HG02588 (cell line): Measurements from ENCODE around the gene DOCK2.
"Not testable (repeated sequence)": the region's sequence is repeated elsewhere in the genome, so short reads cannot be mapped to it uniquely, and the experiment has no call there.

ENCODE experiments used
- ATAC-seq: cut with Tn5 transposase; IDR thresholded peaks from one replicate; pipeline ENCODE4 v1.9.1; 2021; ENCODE audit warnings: mild to moderate bottlenecking, moderate library complexity; ENCODE audit not compliant: unreplicated experiment

Gene DOCK2

GRCh38 chr5:169637085-169637548, at the start of gene DOCK2:
Gene DOCK2 (plus strand): TSS chr5:169637275. CDS start chr5:169637327, 52 bp downstream.
- peak; percentile 91 for ATAC-seq

GRCh38 chr5:169590602-169591001, 46.5 kb upstream of the DOCK2 start:
- no peak for ATAC-seq

- no peak for ATAC-seq
Observed at GRCh38 chr5:169591636-169592035, 45.4 kb upstream of the DOCK2 start.

GRCh38 chr5:169592937-169593650, 44.0 kb upstream of the DOCK2 start:
- no peak for ATAC-seq

- no peak for ATAC-seq
Observed at GRCh38 chr5:169595172-169595820, 41.8 kb upstream of the DOCK2 start.

- no peak for ATAC-seq
Observed at GRCh38 chr5:169599451-169599850, 37.6 kb upstream of the DOCK2 start.

GRCh38 chr5:169602535-169602934, 34.5 kb upstream of the DOCK2 start:
- ATAC-seq: no peak

GRCh38 chr5:169606279-169606678, 30.8 kb upstream of the DOCK2 start:
- ATAC-seq: no peak

GRCh38 chr5:169607882-169608281, 29.2 kb upstream of the DOCK2 start:
- ATAC-seq: no peak

GRCh38 chr5:169609716-169610115, 27.4 kb upstream of the DOCK2 start:
- no peak for ATAC-seq

- ATAC-seq: no peak
Observed at GRCh38 chr5:169610606-169611005, 26.5 kb upstream of the DOCK2 start.

- ATAC-seq: no peak
Observed at GRCh38 chr5:169615561-169615960, 21.5 kb upstream of the DOCK2 start.

GRCh38 chr5:169624307-169624706, 12.8 kb upstream of the DOCK2 start:
- ATAC-seq: not testable (repeated sequence)

- ATAC-seq: no peak
Observed at GRCh38 chr5:169626779-169627178, 10.3 kb upstream of the DOCK2 start.

- ATAC-seq: no peak
Observed at GRCh38 chr5:169627551-169627950, 9.5 kb upstream of the DOCK2 start.

- ATAC-seq: no peak
Observed at GRCh38 chr5:169628892-169629291, 8.2 kb upstream of the DOCK2 start.

GRCh38 chr5:169629847-169630548, 7.1 kb upstream of the DOCK2 start:
- no peak for ATAC-seq

- ATAC-seq: no peak
Observed at GRCh38 chr5:169631360-169631759, 5.7 kb upstream of the DOCK2 start.

- ATAC-seq: no peak
Observed at GRCh38 chr5:169632946-169633345, 4.1 kb upstream of the DOCK2 start.

GRCh38 chr5:169634606-169635005, 2.5 kb upstream of the DOCK2 start:
- ATAC-seq: no peak

GRCh38 chr5:169635936-169636335, 1.1 kb upstream of the DOCK2 start:
- no peak for ATAC-seq
